Esophagus muscularis mucosa (tissue), 4 donors: ENCODE data around the gene RSAD1.

ENCODE experiments used
- EP300 ChIP-seq: sonication (generic); formaldehyde crosslinking; IDR thresholded peaks from one replicate; pipeline ENCODE4 v1.6.1; 2017; ENCODE audit warnings: antibody characterized with exemption
- POLR2A ChIP-seq: fragments of 450-650 bp; IDR thresholded peaks from one replicate; pipeline ENCODE4 v1.6.1; 2017; ENCODE audit warnings: antibody characterized with exemption, moderate library complexity, mild to moderate bottlenecking, low read depth
- POLR2AphosphoS5 ChIP-seq, 2 donors: sonication (generic); formaldehyde crosslinking; IDR thresholded peaks; one replicate each; pipeline ENCODE4 v1.6.1; 2017; ENCODE audit warnings: antibody characterized with exemption in 2 of 2
- TF ChIP-seq, protein P1 (sequence below), 3 experiments: fragments of 200-600 bp in 2 of 3; fragments of 450-650 bp in 1 of 3; sonication (generic) in 2 of 3; IDR thresholded peaks; one replicate each; pipeline ENCODE4 v1.5.1; 2017 to 2019; ENCODE audit warnings: antibody characterized with exemption in 3 of 3, mild to moderate bottlenecking in 2 of 3, moderate library complexity in 1 of 3

DNA sequence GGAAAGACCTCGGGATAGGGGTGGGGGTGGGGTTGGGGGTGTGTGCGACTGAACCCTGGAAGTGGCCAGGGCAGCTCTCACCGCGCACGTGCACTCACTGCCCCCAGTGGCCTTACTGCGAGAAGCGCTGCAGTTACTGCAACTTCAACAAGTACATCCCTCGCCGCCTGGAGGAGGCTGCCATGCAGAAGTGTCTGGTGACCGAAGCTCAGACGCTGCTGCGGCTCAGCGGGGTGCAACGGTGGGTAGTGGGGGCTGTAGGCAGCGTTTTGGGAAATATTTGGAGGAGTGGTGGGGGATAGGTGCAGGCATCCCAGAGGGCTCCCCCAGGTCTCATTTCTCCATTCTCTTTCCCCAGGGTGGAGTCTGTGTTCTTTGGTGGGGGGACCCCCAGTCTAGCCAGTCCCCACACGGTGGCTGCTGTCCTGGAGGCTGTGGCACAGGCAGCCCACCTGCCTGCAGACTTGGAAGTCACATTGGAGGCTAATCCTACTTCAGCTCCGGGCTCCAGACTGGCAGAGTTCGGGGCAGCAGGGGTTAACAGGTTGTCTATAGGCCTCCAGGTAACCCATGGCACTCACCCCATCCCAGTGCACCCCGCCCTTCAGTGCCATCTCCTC, 972 bp downstream of the RSAD1 start:
- TF ChIP-seq POLR2AphosphoS5 (IDR thresholded peaks at IDR 0.05) (peak in 1 of 2 donors; percentile 56), EP300 (no peak), POLR2A (no peak)
- TF ChIP-seq, protein P1, sequence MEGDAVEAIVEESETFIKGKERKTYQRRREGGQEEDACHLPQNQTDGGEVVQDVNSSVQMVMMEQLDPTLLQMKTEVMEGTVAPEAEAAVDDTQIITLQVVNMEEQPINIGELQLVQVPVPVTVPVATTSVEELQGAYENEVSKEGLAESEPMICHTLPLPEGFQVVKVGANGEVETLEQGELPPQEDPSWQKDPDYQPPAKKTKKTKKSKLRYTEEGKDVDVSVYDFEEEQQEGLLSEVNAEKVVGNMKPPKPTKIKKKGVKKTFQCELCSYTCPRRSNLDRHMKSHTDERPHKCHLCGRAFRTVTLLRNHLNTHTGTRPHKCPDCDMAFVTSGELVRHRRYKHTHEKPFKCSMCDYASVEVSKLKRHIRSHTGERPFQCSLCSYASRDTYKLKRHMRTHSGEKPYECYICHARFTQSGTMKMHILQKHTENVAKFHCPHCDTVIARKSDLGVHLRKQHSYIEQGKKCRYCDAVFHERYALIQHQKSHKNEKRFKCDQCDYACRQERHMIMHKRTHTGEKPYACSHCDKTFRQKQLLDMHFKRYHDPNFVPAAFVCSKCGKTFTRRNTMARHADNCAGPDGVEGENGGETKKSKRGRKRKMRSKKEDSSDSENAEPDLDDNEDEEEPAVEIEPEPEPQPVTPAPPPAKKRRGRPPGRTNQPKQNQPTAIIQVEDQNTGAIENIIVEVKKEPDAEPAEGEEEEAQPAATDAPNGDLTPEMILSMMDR (IDR thresholded peaks at IDR 0.05) = peak; percentile 38 to 64 (median 38)
